ENCODE measurements around the gene ZNF732. TPM values are rescaled to one million over a fixed set of nuclear protein-coding genes. Genes with fewer than 3 reads are reported as not detected.

The ZNF732 gene
- not detected for total RNA-seq
- long read RNA-seq: 0 reads

DNA sequence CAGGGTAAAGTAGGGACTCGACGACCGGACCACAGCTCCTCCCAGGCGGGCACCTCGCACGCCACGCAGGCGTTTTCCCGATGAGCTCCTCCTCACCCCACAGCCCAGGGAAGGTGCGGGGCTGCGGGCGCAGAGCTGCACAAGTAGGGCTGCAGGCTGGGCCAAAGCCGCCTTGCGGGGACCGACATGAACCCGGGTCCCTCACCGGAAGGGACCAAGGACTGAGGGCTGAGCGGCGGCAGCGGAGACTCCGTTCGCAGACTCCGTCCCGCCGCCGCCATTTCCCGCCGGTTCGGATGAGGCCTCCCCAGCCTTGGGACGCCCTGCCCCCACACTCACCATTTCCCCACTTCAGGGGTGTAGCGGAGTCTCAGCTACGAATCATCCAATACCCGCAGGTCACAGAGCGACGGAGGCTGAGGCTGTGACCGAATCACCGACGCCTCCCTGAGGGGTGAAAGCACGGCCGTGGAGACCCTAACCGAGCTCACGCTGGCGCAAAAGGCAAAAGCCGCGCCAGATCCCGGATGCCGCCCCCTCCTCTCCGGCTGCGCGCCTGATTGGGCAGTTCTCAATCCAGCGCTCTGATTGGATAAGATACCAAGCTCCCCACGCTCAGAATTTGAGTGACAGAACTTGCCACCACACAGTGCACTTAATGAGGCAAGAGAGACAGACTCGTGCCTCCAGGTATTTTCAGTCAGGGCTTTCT is at the start of gene ZNF732:
Gene ZNF732, minus strand, starts transcription at position 506 of the 712 bp plus-strand sequence. Its CDS starts 164 bp downstream, at position 342.
- H3K4me3 ChIP-seq: peak within 1 kb of the TSS; percentile 11 to 13 (median 12)
- ATAC-seq (peak; percentile 33 to 67 (median 50)), DNase-seq (peak in 1 of 3 donors; percentile 46)
- intact Hi-C loops (cut with DNase I): no loop called here
- 10% methylated on average over 6 of the region's 53 CpGs for WGBS (ENCODE audit: insufficient coverage, low coverage, low lambda C conversion rate, missing lambda C conversion rate)
- TF ChIP-seq POLR2A (IDR thresholded peaks at IDR 0.05): no peak
- TF ChIP-seq, protein P1, sequence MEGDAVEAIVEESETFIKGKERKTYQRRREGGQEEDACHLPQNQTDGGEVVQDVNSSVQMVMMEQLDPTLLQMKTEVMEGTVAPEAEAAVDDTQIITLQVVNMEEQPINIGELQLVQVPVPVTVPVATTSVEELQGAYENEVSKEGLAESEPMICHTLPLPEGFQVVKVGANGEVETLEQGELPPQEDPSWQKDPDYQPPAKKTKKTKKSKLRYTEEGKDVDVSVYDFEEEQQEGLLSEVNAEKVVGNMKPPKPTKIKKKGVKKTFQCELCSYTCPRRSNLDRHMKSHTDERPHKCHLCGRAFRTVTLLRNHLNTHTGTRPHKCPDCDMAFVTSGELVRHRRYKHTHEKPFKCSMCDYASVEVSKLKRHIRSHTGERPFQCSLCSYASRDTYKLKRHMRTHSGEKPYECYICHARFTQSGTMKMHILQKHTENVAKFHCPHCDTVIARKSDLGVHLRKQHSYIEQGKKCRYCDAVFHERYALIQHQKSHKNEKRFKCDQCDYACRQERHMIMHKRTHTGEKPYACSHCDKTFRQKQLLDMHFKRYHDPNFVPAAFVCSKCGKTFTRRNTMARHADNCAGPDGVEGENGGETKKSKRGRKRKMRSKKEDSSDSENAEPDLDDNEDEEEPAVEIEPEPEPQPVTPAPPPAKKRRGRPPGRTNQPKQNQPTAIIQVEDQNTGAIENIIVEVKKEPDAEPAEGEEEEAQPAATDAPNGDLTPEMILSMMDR (IDR thresholded peaks at IDR 0.05): no peak
- H3K27ac ChIP-seq: no peak within 1 kb of the TSS
- no peaks in the 10 kb centered on the region for H3K4me1 ChIP-seq
- peaks cover 0 to 2% (median 0%) of the 10 kb centered on the region in 4 donors for H3K9me3 ChIP-seq
- no peaks in the 10 kb centered on the region for H3K36me3 ChIP-seq
- H3K27me3 ChIP-seq: no peaks in the 10 kb centered on the region

DNA sequence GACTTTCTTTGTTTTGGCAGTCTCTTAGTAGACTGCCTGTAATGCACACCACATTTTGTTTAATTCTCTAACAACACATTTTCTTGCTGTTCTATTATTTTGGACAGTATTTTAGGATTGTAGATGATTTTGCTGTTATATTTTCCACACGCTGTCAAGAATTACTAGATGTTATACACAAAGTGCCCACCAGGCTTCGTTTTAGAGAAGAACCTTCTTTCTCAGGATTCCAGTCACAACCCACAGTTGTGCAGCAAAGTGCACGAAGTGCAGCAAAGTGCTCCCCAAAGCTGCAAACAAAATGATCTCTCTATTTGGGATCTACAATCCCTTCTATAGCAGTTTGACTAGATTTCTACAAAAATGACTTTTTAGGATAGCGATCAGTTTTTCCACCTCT is 34.7 kb upstream of the ZNF732 start:
- ATAC-seq: no peak
- Histone ChIP-seq H3K27me3 (no peaks in the 10 kb centered on the region), H3K9me3 (peaks cover 0 to 22% (median 7%) of the 10 kb centered on the region in 4 donors), H3K4me1 (peaks cover 0 to 7% (median 0%) of the 10 kb centered on the region in 4 donors), H3K36me3 (peaks cover 0 to 17% (median 12%) of the 10 kb centered on the region in 4 donors), H3K4me3 (no peak overlapping the region), H3K27ac (no peak overlapping the region)
- 98% methylated on average over 4 of the region's 4 CpGs for WGBS (ENCODE audit: insufficient coverage, low coverage, low lambda C conversion rate, missing lambda C conversion rate)
- TF ChIP-seq, protein P1 (IDR thresholded peaks at IDR 0.05): no peak
- TF ChIP-seq POLR2A (IDR thresholded peaks at IDR 0.05): no peak
- intact Hi-C loops (cut with DNase I): no loop called here
- DNase-seq: no peak

DNA sequence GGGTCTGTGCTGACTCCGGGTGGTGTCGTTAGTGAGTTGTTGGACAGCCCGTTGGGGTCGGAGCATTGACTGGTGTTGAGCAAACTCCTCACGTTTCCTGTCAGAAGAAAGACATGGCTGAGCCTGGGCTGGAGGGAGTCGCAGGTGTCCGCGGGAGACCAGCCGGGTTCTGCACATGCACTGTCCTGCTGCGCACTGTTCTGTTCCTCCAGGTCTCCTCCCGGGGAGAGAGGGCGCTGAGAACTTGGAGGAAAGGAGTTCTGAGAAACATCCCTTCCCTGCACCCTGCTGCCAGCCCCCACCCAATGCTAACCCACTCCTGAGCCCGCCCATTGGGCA is 33.5 kb upstream of the ZNF732 start:
- peaks cover 0 to 22% (median 7%) of the 10 kb centered on the region in 4 donors for H3K9me3 ChIP-seq
- no peak for ATAC-seq
- peaks cover 0 to 5% (median under 1%) of the 10 kb centered on the region in 4 donors for H3K36me3 ChIP-seq
- H3K27ac ChIP-seq: no peak overlapping the region
- DNase-seq: peak in 1 of 3 donors; percentile 16
- peak overlapping the region; percentile 83 to 97 (median 95) for H3K4me3 ChIP-seq
- 0% methylated on average over 3 of the region's 13 CpGs for WGBS (ENCODE audit: insufficient coverage, low coverage, low lambda C conversion rate, missing lambda C conversion rate)
- no peaks in the 10 kb centered on the region for H3K27me3 ChIP-seq
- peaks cover 0 to 7% (median 0%) of the 10 kb centered on the region in 4 donors for H3K4me1 ChIP-seq
- TF ChIP-seq, protein P1 (IDR thresholded peaks at IDR 0.05): no peak
- TF ChIP-seq POLR2A (IDR thresholded peaks at IDR 0.05): no peak
- intact Hi-C loops (cut with DNase I): no loop called here

DNA sequence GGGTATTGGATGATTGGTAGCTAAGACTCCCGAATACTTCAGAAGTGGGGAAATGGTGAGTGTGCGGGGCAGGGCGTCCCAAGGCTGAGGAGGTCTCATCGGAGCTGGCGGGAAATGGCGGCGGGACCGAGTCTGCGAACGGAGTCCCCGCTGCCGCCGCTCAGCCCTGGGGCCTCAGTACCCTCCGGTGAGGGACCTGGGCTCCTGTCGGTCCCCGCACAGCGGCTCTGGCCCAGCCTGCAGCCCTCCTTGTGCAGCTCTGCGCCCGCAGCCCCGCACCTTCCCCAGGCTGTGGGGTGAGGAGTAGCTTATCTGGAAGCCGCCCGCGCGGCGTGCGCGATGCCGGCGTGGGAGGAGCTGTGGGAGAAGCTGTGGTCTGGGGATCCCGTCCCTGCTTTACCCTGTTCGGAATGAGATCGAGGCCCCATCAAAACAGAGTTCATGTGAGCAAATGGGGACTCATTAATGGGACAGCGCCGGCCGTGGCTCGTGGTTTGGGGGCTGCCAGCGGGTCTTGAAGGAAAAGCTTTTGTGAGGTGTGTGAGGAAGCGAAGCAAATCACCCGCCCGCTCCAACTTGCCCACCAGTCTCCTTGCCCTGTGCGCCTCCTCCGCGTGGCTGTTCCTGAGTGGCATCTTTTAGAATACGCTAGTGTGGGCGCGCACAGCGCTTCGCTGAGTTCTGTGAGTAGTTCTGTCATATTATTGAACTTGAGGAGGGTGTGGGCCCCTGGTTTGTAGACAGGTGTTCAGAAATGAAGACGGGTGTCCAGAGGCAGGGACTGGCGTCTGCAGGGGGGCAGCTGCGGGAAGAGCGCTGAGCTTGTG is 32.9 kb upstream of the ZNF732 start:
- peaks cover 0 to 4% (median 0%) of the 10 kb centered on the region in 4 donors for H3K36me3 ChIP-seq
- H3K27ac ChIP-seq: peak overlapping the region; percentile 81 to 88 (median 85)
- peak in 2 of 3 donors; percentile 53 to 65 for DNase-seq
- H3K27me3 ChIP-seq: no peaks in the 10 kb centered on the region
- H3K4me3 ChIP-seq: peak overlapping the region; percentile 83 to 97 (median 95)
- TF ChIP-seq POLR2A (IDR thresholded peaks at IDR 0.05): peak; percentile 9
- TF ChIP-seq, protein P1 (IDR thresholded peaks at IDR 0.05): no peak
- H3K4me1 ChIP-seq: peaks cover 0 to 7% (median 0%) of the 10 kb centered on the region in 4 donors
- 4% methylated on average over 25 of the region's 52 CpGs for WGBS (ENCODE audit: insufficient coverage, low coverage, low lambda C conversion rate, missing lambda C conversion rate)
- peaks cover 0 to 22% (median 7%) of the 10 kb centered on the region in 4 donors for H3K9me3 ChIP-seq
- intact Hi-C loops (cut with DNase I): no loop called here
- peak; percentile 33 to 51 (median 42) for ATAC-seq

Data from right lobe of liver (tissue), 6 donors.